Measurements from ENCODE around the gene NAA15.
"Not testable (repeated sequence)": the region's sequence is repeated elsewhere in the genome, so short reads cannot be mapped to it uniquely, and the experiment has no call there.

Gene NAA15

DNA sequence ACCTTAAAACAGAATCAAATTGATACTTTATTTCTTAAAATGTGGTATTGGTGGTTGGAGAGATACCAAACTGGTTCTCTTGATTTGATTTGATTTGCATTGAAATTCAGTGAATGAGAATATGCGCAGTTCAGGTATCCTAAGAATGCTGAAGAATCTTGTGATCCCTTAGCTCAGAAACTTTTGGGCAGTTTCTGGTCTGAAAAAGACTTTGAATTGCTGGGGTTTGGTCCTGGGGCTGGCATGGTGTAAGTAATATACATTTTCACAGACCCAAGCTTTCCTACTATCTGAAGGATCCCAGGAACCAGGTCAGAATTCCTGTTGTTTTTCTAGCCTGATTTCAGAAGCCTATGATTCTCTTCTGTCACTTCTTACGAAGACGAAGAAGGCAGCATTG is 159.3 kb downstream of the NAA15 start:
- no peak for DNase-seq (ENCODE audit: extremely low read depth, low read depth)

GRCh38 chr4:139461022-139461628 is 159.8 kb downstream of the NAA15 start:
- TF ChIP-seq, protein P1, sequence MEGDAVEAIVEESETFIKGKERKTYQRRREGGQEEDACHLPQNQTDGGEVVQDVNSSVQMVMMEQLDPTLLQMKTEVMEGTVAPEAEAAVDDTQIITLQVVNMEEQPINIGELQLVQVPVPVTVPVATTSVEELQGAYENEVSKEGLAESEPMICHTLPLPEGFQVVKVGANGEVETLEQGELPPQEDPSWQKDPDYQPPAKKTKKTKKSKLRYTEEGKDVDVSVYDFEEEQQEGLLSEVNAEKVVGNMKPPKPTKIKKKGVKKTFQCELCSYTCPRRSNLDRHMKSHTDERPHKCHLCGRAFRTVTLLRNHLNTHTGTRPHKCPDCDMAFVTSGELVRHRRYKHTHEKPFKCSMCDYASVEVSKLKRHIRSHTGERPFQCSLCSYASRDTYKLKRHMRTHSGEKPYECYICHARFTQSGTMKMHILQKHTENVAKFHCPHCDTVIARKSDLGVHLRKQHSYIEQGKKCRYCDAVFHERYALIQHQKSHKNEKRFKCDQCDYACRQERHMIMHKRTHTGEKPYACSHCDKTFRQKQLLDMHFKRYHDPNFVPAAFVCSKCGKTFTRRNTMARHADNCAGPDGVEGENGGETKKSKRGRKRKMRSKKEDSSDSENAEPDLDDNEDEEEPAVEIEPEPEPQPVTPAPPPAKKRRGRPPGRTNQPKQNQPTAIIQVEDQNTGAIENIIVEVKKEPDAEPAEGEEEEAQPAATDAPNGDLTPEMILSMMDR (IDR thresholded peaks at IDR 0.05; ENCODE audit: low read depth, low read length), result no peak
- DNase-seq (ENCODE audit: extremely low read depth, low read depth), result no peak

More for the DNA sequence above, 159.3 kb downstream of the NAA15 start:
- TF ChIP-seq, protein P1 (IDR thresholded peaks at IDR 0.05; ENCODE audit: low read depth, low read length), result no peak

DNA sequence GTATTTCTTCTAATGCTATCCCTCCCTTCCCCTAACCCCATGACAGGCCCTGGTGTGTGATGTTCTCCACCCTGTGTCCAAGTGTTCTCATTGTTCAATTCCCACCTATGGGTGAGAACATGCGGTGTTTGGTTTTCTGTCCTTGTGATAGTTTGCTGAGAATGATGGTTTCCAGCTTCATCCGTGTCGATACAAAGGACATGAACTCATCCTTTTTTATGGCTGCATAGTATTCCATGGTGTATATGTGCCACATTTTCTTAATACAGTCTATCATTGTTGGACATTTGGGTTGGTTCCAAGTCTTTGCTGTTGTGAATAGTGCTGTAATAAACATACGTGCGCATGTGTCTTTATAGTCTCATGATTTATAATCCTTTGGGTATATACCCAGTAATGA is 163.2 kb downstream of the NAA15 start:
- DNase-seq (ENCODE audit: extremely low read depth, low read depth), result not testable (repeated sequence)

- TF ChIP-seq, protein P1 (IDR thresholded peaks at IDR 0.05; ENCODE audit: low read depth, low read length), result no peak
These were observed 164.6 kb downstream of the NAA15 start for GRCh38 chr4:139465922-139466321.

DNA sequence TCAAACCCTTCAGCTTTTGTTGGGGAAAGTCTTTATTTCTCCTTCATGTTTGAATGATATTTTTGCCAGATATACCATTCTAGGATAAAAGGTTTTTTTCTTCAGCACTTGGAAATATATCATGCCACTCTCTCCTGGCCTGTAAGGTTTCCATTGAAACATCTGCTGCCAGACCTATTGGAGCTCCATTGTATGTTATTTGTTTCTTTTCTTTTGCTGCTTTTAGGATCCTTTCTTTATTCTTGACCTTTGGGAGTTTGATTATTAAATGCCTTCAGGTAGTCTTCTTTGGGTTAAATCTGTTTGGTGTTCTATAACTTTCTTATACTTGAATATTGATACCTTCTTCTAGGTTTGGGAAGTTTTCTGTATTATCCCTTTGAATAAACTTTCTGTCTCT is 167.5 kb downstream of the NAA15 start:
- DNase-seq (ENCODE audit: extremely low read depth, low read depth), result not testable (repeated sequence)

More at GRCh38 chr4:139465922-139466321, 164.6 kb downstream of the NAA15 start:
- no peak for DNase-seq (ENCODE audit: extremely low read depth, low read depth)

DNA sequence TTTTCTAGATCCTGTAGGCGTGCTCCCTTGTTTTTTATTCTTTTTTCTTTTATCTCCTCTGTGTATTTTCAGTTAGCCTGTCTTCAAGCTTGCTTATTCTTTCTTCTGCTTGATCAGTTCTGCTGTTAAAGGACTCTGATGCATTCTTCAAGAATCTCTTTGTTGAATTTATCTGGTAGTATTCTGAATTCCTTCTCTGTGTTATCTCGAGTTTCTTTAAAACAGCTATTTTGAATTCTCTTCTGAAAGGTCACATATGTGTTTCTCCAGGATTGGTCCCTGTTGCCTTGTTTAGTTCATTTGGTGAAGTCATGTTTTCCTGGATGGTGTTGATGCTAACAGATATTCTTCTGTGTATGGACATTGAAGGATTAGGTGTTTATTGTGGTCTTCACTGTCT is 167.9 kb downstream of the NAA15 start:
- TF ChIP-seq, protein P1 (IDR thresholded peaks at IDR 0.05; ENCODE audit: low read depth, low read length), result no peak
- no peak for DNase-seq (ENCODE audit: extremely low read depth, low read depth)
